Left ventricle myocardium inferior (tissue), 1 donor: ENCODE results near the gene SLC2A14. TPM values are rescaled to one million over a fixed set of nuclear protein-coding genes. Genes with fewer than 3 reads are reported as not detected.
"Not testable (repeated sequence)": the region's sequence is repeated elsewhere in the genome, so short reads cannot be mapped to it uniquely, and the experiment has no call there.

Source experiments
- DNase-seq: peaks from one replicate; pipeline ENCODE4 v3.0.0-alpha.2; 2020
- H3K27ac ChIP-seq: fragments of 200-600 bp; replicated peaks from 2 replicates; pipeline ENCODE4 v1.8.0; 2021
- H3K27me3 ChIP-seq: fragments of 200-600 bp; 2 replicates; pipeline ENCODE4 v1.8.0; 2021; ENCODE audit warnings: low read depth
- H3K36me3 ChIP-seq: fragments of 200-600 bp; 2 replicates; pipeline ENCODE4 v1.8.0; 2021
- H3K4me1 ChIP-seq: fragments of 200-600 bp; 2 replicates; pipeline ENCODE4 v1.8.0; 2021
- H3K4me3 ChIP-seq: fragments of 200-600 bp; 2 replicates; pipeline ENCODE4 v1.8.0; 2021; ENCODE audit warnings: mild to moderate bottlenecking, moderate library complexity
- H3K9me3 ChIP-seq: fragments of 200-600 bp; replicated peaks from 2 replicates; pipeline ENCODE4 v1.8.0; 2021
- CTCF ChIP-seq: fragments of 200-600 bp; IDR thresholded peaks from 2 replicates; pipeline ENCODE4 v1.8.0; 2021; ENCODE audit warnings: antibody characterized with exemption, mild to moderate bottlenecking, borderline replicate concordance
- intact Hi-C: fragments of 100-400 bp; cut with micrococcal nuclease; formaldehyde crosslinking; loops from one replicate; pipeline ENCODE4 v1.11.0; 2022
- total RNA-seq: library from RNA; stranded (reverse); fragmentation: NEBNext Ultra II Directional; extraction: Animal tissue kit (Norgen Biotek cat#: 25700); gene quantifications from one replicate; pipeline ENCODE4 v1.2.1, GENCODE V29; 2021
- donor health status: DM: no; HTN: yes; CAD: no; lungs with severe emphysema.

SLC2A14 gene
- total RNA-seq, 1 donor from 2014 or later: not detected

- Histone ChIP-seq H3K9me3 (no peaks in the 10 kb centered on the region), H3K27ac (no peak overlapping the region), H3K4me1 (no peaks in the 10 kb centered on the region), H3K27me3 (peaks cover 36% of the 10 kb centered on the region), H3K36me3 (no peaks in the 10 kb centered on the region), H3K4me3 (no peak overlapping the region)
- TF ChIP-seq CTCF: peak; percentile 89
- DNase-seq: peak; percentile 40
- intact Hi-C loops: no loop called here
Observed at GRCh38 chr12:7806863-7807487, 65.7 kb downstream of the SLC2A14 start.

DNA sequence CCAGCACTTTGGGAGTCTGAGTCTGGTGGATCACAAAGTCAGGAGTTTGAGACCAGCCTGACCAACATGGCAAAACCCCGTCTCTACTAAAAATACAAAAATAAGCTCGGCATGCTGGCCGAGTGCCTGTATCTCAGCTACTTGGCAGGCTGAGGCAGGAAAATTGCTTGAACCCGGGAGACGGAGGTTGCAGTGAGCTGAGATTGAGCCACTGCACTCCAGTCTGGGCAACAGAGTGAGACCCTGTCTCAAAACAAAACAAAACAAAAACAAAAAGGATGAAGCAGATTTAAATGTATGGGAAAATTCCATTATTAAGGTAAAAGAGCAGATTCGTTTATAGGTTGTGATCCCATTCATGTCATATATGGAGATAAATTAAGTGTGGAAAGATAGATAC is 66.4 kb downstream of the SLC2A14 start:
- DNase-seq, H3K4me1 ChIP-seq, H3K27ac ChIP-seq, intact Hi-C loops, H3K9me3 ChIP-seq, H3K36me3 ChIP-seq, H3K4me3 ChIP-seq: not testable (repeated sequence)
- peaks cover 30% of the 10 kb centered on the region for H3K27me3 ChIP-seq

DNA sequence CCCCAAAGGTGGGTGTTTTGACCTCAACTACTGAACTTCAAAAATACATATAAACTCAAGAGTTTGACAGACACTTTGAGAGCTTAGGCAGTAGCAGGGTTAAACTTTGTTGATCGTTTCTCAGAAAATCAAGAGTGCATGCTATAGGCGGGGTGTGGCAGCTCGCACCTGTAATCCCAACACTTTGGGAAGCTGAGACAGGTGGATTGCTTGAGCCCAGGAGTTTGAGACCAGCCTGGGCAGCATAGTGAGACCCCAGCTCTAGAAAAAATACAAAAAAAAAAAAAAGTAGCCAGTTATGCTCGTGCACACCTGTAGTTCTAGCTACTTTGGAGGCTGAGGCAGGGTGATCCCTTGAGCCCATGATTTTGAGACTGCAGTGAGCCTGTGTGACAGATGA is 71.3 kb downstream of the SLC2A14 start:
- H3K27me3 ChIP-seq: peaks cover 5% of the 10 kb centered on the region
- no peak for TF ChIP-seq CTCF
- no peaks in the 10 kb centered on the region for H3K36me3 ChIP-seq
- no peaks in the 10 kb centered on the region for H3K9me3 ChIP-seq
- H3K4me1 ChIP-seq: no peaks in the 10 kb centered on the region
- no peak for DNase-seq
- H3K4me3 ChIP-seq: no peak overlapping the region
- H3K27ac ChIP-seq: no peak overlapping the region
- intact Hi-C loops: no loop called here

GRCh38 chr12:7798750-7799308 is 73.9 kb downstream of the SLC2A14 start:
- H3K27ac ChIP-seq, H3K27me3 ChIP-seq, H3K4me3 ChIP-seq, intact Hi-C loops, DNase-seq, H3K9me3 ChIP-seq, H3K36me3 ChIP-seq, H3K4me1 ChIP-seq: not testable (repeated sequence)

DNA sequence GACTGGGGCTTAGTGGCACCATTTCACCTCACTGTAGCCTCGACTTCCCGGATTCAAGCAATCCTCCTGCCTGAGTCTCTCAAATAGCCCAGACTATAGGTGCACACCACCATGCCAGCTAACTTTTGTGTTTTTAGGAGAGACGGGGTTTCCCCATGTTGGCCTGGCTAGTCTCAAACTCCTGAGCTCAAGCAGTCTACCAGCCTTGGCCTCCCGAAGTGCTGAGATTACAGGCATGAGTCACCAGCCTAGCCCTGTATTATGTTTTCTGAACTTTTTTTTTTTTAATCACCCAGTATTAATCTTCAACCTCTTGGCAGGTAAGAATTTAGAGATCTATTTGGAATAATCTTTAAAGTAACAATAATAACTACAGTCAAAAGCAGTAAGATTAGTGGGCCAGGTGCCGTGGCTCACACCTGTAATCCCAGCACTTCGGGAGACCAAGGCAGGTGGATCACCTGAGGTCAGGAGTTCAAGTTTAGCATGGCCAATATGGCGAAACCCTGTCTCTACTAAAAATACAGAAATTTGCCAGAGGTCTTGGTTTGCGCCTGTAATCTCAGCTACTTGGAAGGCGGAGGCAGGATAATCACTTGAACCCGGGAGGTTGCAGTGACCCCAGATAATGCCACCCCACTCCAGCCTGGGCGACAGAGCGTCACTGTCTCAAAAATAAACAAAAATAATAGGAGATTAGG is 74.9 kb downstream of the SLC2A14 start:
- no peak overlapping the region for H3K4me3 ChIP-seq
- intact Hi-C loops: no loop called here
- DNase-seq: no peak
- H3K36me3 ChIP-seq: no peaks in the 10 kb centered on the region
- no peaks in the 10 kb centered on the region for H3K9me3 ChIP-seq
- H3K27me3 ChIP-seq: no peaks in the 10 kb centered on the region
- H3K27ac ChIP-seq: no peak overlapping the region
- no peaks in the 10 kb centered on the region for H3K4me1 ChIP-seq
- no peak for TF ChIP-seq CTCF

DNA sequence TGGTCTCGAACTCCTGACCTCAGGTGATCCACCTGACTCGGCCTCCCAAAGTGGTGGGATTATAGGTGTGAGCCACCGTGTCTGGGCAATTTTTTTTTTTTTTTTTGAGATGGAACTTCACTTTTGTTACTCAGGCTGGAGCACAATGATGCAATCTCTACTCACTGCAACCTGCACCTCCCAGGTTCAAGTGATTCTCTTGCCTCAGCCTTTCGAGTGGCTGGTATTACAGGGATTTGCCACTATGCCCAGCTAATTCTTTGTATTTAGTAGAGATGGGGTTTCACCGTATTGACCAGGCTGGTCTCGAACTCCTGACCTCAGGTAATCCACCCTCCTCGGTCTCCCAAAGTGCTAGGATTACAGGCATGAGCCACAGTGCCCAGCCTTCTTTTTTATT is 75.4 kb downstream of the SLC2A14 start:
- H3K4me3 ChIP-seq, intact Hi-C loops, H3K36me3 ChIP-seq, H3K4me1 ChIP-seq, H3K27ac ChIP-seq, H3K27me3 ChIP-seq, DNase-seq, H3K9me3 ChIP-seq: not testable (repeated sequence)

DNA sequence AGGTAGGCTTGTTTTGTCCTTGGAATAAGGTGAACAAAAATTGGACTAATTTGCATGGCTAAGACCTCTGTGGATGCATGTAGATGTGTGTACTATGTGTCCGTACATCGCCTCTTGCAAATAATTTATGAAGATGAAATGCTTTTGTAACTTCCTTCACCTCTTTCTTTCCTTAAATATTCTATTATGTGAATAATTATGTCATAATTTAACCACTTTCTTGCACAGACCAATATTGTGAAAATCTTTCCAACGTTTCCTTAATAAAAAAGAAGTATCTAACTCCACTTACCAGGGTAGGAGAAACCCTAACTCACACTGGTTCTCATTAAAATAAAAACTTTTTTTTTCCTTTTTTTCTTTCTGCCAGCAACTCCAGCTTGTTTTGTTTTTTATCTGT is 79.5 kb downstream of the SLC2A14 start:
- H3K9me3 ChIP-seq: no peaks in the 10 kb centered on the region
- intact Hi-C loops: no loop called here

GRCh38 chr12:7788884-7789528 is 83.7 kb downstream of the SLC2A14 start, which contains the start of gene NANOG:
Gene NANOG, plus strand, starts transcription at chr12:7789402. Its CDS starts 213 bp downstream, at chr12:7789615.
- DNase-seq, H3K9me3 ChIP-seq, H3K27ac ChIP-seq, intact Hi-C loops, H3K4me3 ChIP-seq, H3K4me1 ChIP-seq, H3K36me3 ChIP-seq: not testable (repeated sequence)
- H3K27me3 ChIP-seq: peaks cover 44% of the 10 kb centered on the region

More for the DNA sequence above, 79.5 kb downstream of the SLC2A14 start:
- Histone ChIP-seq H3K27me3 (peaks cover 12% of the 10 kb centered on the region), H3K36me3 (no peaks in the 10 kb centered on the region), H3K4me1 (no peaks in the 10 kb centered on the region), H3K27ac (no peak overlapping the region), H3K4me3 (no peak overlapping the region)
- no peak for DNase-seq
- TF ChIP-seq CTCF: no peak
